Vagina (tissue), 2 donors: ENCODE results near the gene RPS6KA1. TPM values are rescaled to one million over a fixed set of nuclear protein-coding genes. Genes with fewer than 3 reads are reported as not detected.

Experiments used
- DNase-seq, 2 donors: peaks; one replicate each; pipeline ENCODE4 v3.0.0-alpha.2; 2017; ENCODE audit errors: extremely low spot score in 2 of 2
- H3K27ac ChIP-seq: fragments of 200-600 bp; sonication (generic); one replicate; pipeline ENCODE4 v1.5.1; 2019
- H3K27me3 ChIP-seq: fragments of 200-600 bp; sonication (generic); one replicate; pipeline ENCODE4 v1.5.1; 2019
- H3K36me3 ChIP-seq, 2 donors: fragments of 200-600 bp; sonication (generic); one replicate each; pipeline ENCODE4 v1.5.1; 2017 to 2019
- H3K4me1 ChIP-seq: fragments of 200-600 bp; sonication (generic); one replicate; pipeline ENCODE4 v1.5.1; 2019
- H3K4me3 ChIP-seq, 2 donors: fragments of 200-600 bp; sonication (generic); 1 replicate in 1 of 2; 2 replicates in 1 of 2; pipeline ENCODE4 v1.5.1; 2016 to 2019
- H3K9me3 ChIP-seq: fragments of 200-600 bp; sonication (generic); one replicate; pipeline ENCODE4 v1.5.1; 2019
- POLR2A ChIP-seq, 2 donors: fragments of 450-650 bp; IDR thresholded peaks; one replicate each; pipeline ENCODE4 v1.6.1; 2017; ENCODE audit warnings: antibody characterized with exemption in 2 of 2, mild to moderate bottlenecking in 2 of 2, moderate library complexity in 2 of 2
- POLR2AphosphoS5 ChIP-seq, 2 donors: sonication (generic); formaldehyde crosslinking; IDR thresholded peaks; one replicate each; pipeline ENCODE4 v1.9.0; 2017; ENCODE audit warnings: antibody characterized with exemption in 2 of 2, mild to moderate bottlenecking in 2 of 2, low read depth in 1 of 2; ENCODE audit not compliant: insufficient read depth in 1 of 2
- intact Hi-C: fragments of 100-400 bp; cut with DNase I; formaldehyde crosslinking; loops from one replicate; pipeline ENCODE4 v1.15.1; 2023
- total RNA-seq: library from RNA; depleted of rRNA; stranded (reverse); fragments of >200 nt; gene quantifications from one replicate; pipeline ENCODE4 v1.2.3, GENCODE V29; 2016
- TF ChIP-seq, protein P1 (sequence below), 3 experiments: fragments of 450-650 bp in 2 of 3; fragments of 200-600 bp in 1 of 3; sonication (generic) in 1 of 3; IDR thresholded peaks; one replicate each; pipeline ENCODE4 v1.5.1; 2017 to 2019; ENCODE audit warnings: antibody characterized with exemption in 3 of 3, mild to moderate bottlenecking in 2 of 3, moderate library complexity in 2 of 3

RPS6KA1 gene
- total RNA-seq, 1 donor from 2014 or later = 22.8 TPM

DNA sequence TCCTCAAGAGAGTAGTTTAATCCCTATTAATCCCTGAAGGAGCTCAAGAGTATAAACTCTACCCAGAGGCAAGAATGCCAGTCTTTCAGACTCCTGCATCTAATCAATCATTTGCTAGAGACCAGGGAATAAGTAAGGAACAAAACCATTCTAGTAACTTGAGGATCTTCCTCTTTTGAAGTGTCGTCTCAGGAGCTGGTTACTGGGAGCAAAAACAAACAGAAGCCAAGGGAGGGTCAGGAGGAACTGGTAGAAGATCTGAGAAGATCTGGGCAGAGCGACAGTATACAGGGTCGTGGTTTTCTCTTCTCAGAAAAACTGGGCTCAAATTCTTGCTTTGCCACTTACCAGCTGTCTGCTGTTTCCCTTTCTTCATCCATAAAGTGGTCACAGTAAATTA lies 69.3 kb downstream of the RPS6KA1 start:
- Histone ChIP-seq H3K27ac (no peak overlapping the region), H3K4me3 (no peak overlapping the region), H3K36me3 (no peaks in the 10 kb centered on the region), H3K27me3 (no peaks in the 10 kb centered on the region), H3K4me1 (no peaks in the 10 kb centered on the region), H3K9me3 (no peaks in the 10 kb centered on the region)
- intact Hi-C loops = no loop called here
- DNase-seq = no peak
- no peak for TF ChIP-seq POLR2AphosphoS5 (IDR thresholded peaks at IDR 0.05; ENCODE audit: insufficient read depth in 1 of 2, low read depth in 1 of 2)
- TF ChIP-seq, protein P1, sequence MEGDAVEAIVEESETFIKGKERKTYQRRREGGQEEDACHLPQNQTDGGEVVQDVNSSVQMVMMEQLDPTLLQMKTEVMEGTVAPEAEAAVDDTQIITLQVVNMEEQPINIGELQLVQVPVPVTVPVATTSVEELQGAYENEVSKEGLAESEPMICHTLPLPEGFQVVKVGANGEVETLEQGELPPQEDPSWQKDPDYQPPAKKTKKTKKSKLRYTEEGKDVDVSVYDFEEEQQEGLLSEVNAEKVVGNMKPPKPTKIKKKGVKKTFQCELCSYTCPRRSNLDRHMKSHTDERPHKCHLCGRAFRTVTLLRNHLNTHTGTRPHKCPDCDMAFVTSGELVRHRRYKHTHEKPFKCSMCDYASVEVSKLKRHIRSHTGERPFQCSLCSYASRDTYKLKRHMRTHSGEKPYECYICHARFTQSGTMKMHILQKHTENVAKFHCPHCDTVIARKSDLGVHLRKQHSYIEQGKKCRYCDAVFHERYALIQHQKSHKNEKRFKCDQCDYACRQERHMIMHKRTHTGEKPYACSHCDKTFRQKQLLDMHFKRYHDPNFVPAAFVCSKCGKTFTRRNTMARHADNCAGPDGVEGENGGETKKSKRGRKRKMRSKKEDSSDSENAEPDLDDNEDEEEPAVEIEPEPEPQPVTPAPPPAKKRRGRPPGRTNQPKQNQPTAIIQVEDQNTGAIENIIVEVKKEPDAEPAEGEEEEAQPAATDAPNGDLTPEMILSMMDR (IDR thresholded peaks at IDR 0.05) = no peak
- no peak for TF ChIP-seq POLR2A (IDR thresholded peaks at IDR 0.05)

DNA sequence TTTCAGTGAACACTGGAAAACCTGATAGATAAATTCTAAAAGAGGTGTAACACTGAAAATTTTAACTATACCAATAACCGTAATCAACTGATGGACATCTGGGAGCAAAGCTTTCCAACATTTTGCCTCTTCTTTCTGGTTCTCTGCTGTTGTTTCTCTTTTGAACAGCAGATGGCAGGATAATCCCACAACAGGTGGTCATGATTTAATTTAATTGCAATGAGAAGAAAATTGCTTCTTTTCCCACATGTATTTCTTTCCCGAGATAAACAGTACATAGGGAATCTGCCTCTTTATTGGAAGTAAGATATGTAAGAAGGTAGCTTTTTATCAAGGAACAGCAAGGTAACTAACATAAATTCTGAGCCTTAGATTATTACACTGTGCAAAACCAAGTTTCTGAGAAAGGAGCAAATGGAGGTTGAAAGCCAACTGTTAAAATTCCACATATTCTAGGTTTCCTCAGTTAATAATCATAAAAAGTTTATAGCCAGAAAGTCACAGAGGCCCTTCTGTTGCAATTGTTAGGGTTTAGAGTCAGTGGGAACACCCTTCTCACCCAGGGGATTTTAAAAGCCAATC lies 72.9 kb downstream of the RPS6KA1 start:
- DNase-seq = no peak
- no peak overlapping the region for H3K4me3 ChIP-seq
- no peak overlapping the region for H3K27ac ChIP-seq
- TF ChIP-seq POLR2AphosphoS5 (IDR thresholded peaks at IDR 0.05; ENCODE audit: insufficient read depth in 1 of 2, low read depth in 1 of 2) = peak in 1 of 2 donors; percentile 87
- no peak for TF ChIP-seq POLR2A (IDR thresholded peaks at IDR 0.05)
- TF ChIP-seq, protein P1 (IDR thresholded peaks at IDR 0.05) = peak; percentile 72 to 90 (median 74)
- H3K4me1 ChIP-seq = no peaks in the 10 kb centered on the region
- intact Hi-C loops = loop anchor here (2.0 to 5.0 kb wide), 2 partner anchors 14 to 190 kb away; no protein-coding TSS in a partner anchor
- H3K36me3 ChIP-seq = no peaks in the 10 kb centered on the region
- H3K9me3 ChIP-seq = no peaks in the 10 kb centered on the region
- no peaks in the 10 kb centered on the region for H3K27me3 ChIP-seq

DNA sequence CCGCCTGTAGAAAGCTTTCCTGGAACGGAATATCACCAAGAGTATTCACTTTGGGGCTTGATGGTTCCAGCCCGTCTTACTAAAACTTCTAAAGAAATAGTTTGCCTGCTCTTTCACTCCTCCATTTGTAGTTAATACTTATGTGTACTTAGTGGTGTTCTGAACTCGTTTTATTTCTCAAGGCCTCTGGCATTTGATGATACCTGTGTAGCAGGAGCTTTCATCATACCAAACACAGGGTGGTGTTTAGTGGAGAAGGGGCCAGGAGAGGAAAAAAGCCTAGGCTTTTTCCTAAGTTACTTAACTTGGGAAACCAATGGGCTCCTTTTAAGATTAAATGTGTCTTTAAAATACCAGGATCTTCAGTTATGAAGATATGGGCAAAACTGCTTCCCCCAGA lies 74.3 kb downstream of the RPS6KA1 start:
- no peak overlapping the region for H3K4me3 ChIP-seq
- intact Hi-C loops = loop anchor here (2.0 to 5.0 kb wide), 2 partner anchors 13 to 188 kb away; no protein-coding TSS in a partner anchor
- no peak for DNase-seq
- H3K4me1 ChIP-seq = no peaks in the 10 kb centered on the region
- no peaks in the 10 kb centered on the region for H3K36me3 ChIP-seq
- H3K27me3 ChIP-seq = no peaks in the 10 kb centered on the region
- TF ChIP-seq POLR2A (IDR thresholded peaks at IDR 0.05) (no peak), POLR2AphosphoS5 (IDR thresholded peaks at IDR 0.05; ENCODE audit: insufficient read depth in 1 of 2, low read depth in 1 of 2) (no peak)
- TF ChIP-seq, protein P1 (IDR thresholded peaks at IDR 0.05) = no peak
- H3K9me3 ChIP-seq = no peaks in the 10 kb centered on the region
- H3K27ac ChIP-seq = no peak overlapping the region

DNA sequence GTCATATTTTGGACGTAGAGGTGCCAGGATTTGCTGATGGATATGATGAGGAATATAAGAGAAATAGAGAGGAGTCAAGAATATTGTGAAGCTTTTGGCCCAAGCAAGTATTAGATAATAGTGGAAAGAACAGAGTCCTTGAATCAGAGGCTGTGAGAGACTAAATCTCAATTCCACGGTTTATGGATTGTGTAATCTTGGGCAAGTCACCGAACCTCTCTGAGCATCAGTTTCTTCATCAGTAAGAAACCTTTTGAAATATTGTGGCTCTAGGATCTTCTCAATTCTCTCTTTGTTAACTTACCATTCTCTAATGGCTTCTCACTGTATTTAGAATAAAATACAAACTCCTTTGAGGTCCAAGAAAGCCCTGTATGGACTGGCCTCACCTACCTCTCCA lies 77.6 kb downstream of the RPS6KA1 start:
- TF ChIP-seq, protein P1 (IDR thresholded peaks at IDR 0.05) = no peak
- TF ChIP-seq POLR2AphosphoS5 (IDR thresholded peaks at IDR 0.05; ENCODE audit: insufficient read depth in 1 of 2, low read depth in 1 of 2) (no peak), POLR2A (IDR thresholded peaks at IDR 0.05) (no peak)
- Histone ChIP-seq H3K36me3 (no peaks in the 10 kb centered on the region), H3K4me1 (no peaks in the 10 kb centered on the region), H3K9me3 (no peaks in the 10 kb centered on the region), H3K27me3 (no peaks in the 10 kb centered on the region), H3K4me3 (no peak overlapping the region), H3K27ac (no peak overlapping the region)
- no peak for DNase-seq
- intact Hi-C loops = no loop called here

DNA sequence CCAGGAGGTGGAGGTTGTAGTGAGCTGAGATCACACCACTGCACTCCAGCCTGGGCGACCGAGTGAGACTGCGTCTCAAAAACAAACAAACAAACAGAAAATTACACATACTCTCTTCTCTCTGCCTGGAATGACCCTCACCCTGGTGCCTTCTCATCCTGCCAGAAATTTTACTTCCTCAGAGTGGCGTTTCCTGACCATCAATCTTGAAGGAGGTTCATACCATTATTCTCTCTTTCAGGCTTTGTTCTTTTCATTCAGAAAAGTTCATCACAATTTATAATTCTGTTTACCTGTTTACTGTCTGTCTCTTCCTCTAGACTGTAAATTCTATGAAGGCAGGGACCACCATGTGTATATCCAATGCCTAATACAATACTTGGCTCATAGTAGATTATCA lies 79.3 kb downstream of the RPS6KA1 start:
- DNase-seq = no peak
- no peaks in the 10 kb centered on the region for H3K36me3 ChIP-seq
- no peak overlapping the region for H3K27ac ChIP-seq
- no peaks in the 10 kb centered on the region for H3K27me3 ChIP-seq
- no peaks in the 10 kb centered on the region for H3K9me3 ChIP-seq
- H3K4me3 ChIP-seq = no peak overlapping the region
- intact Hi-C loops = no loop called here
- H3K4me1 ChIP-seq = no peaks in the 10 kb centered on the region
- TF ChIP-seq, protein P1 (IDR thresholded peaks at IDR 0.05) = no peak
- no peak for TF ChIP-seq POLR2A (IDR thresholded peaks at IDR 0.05)
- no peak for TF ChIP-seq POLR2AphosphoS5 (IDR thresholded peaks at IDR 0.05; ENCODE audit: insufficient read depth in 1 of 2, low read depth in 1 of 2)
